GM12873 (cell line): Measurements from ENCODE around the gene ADAM12.

Source experiments
- TF ChIP-seq, protein P1 (sequence below): IDR thresholded peaks from 2 replicates; pipeline ENCODE4 v1.5.1; 2012; ENCODE audit warnings: low read depth, mild to moderate bottlenecking, moderate library complexity, low read length, control low read depth; ENCODE audit not compliant: insufficient read depth; ENCODE audit errors: missing control alignments

ADAM12 gene

DNA sequence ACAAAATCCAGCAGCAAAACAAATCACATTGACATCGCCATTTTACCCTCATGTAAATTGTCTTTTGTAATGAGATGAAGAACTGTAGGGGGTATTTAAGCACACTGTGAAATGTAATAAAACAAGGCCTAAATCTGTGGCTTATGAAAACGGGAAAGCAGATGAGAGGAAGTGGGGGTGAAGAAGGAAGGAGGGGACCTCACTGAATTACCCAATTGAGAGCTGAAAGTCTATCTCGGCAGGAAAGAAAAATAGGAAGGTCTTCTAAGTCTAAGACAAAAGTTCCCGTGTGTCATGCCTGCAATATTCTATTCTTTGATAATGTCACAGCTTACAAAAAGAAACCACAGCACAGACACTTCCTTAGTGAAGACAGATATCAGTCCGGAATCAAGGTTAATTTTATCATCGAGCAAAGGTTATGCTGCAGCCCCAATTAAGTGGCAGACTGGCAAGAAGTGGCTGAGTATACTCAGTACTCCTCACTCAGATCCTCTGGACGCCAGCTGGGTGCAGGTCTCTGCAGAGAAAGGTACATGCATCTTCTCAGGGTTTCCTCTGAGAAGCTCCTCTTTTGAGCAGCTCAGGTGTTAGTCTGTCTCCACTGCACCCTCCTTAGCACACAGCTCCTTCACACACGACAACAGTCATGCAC lies 252.2 kb downstream of the ADAM12 start:
- TF ChIP-seq, protein P1, sequence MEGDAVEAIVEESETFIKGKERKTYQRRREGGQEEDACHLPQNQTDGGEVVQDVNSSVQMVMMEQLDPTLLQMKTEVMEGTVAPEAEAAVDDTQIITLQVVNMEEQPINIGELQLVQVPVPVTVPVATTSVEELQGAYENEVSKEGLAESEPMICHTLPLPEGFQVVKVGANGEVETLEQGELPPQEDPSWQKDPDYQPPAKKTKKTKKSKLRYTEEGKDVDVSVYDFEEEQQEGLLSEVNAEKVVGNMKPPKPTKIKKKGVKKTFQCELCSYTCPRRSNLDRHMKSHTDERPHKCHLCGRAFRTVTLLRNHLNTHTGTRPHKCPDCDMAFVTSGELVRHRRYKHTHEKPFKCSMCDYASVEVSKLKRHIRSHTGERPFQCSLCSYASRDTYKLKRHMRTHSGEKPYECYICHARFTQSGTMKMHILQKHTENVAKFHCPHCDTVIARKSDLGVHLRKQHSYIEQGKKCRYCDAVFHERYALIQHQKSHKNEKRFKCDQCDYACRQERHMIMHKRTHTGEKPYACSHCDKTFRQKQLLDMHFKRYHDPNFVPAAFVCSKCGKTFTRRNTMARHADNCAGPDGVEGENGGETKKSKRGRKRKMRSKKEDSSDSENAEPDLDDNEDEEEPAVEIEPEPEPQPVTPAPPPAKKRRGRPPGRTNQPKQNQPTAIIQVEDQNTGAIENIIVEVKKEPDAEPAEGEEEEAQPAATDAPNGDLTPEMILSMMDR: no peak

DNA sequence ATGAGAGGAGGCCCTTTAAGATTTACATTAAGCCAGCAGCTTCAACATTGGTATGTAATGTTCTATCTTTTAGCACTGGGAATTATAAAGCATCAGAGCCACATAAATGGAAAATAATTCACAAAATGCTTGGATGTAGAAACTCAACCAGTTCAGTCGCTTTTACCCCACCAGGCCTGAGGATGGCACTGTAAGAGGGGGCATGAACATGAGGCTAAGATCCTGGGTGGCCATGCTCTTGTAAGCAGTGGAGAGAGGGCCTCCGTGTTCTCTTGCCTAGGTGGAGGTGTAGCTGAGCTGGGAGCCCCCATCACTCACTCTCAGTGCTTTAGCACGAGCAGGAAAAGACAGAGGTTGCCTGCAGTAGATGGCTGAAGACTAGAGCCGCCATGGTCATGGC lies 253.1 kb downstream of the ADAM12 start:
- TF ChIP-seq, protein P1: peak; percentile 8

DNA sequence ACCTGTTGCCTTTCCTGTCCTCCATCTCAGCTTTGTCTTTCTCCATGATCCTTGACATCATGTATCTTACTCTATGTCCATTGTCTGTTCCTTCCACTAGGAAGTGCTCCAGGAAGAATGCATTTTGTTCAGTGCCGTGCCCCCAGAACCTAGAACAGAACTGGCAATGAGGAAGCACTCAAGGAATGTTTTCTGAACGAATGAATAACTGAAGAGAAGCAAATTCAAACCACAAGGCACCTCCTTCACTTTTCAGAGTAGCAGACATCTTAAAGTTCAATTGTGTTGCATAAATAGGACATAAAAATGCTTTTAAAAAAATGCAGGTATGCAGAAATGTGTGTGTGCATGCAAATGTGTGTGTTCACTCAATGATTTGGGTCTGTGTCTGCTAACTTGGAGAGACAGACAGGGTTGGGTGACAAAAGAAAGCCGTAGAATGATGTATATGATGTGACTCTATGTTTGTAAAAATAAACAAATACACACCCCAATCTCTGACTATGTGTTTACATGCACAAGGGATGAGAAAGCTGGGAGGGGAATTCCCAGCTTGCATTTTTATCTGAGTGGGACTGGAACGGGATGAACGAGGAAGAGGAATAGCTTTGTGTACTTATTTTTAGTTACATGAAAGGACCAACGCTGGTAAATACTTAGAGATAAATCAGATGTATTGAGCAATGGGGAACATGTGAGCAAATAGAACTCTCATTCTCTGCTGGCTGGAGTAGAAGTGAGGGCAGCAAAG lies 254.2 kb downstream of the ADAM12 start:
- TF ChIP-seq, protein P1: no peak

DNA sequence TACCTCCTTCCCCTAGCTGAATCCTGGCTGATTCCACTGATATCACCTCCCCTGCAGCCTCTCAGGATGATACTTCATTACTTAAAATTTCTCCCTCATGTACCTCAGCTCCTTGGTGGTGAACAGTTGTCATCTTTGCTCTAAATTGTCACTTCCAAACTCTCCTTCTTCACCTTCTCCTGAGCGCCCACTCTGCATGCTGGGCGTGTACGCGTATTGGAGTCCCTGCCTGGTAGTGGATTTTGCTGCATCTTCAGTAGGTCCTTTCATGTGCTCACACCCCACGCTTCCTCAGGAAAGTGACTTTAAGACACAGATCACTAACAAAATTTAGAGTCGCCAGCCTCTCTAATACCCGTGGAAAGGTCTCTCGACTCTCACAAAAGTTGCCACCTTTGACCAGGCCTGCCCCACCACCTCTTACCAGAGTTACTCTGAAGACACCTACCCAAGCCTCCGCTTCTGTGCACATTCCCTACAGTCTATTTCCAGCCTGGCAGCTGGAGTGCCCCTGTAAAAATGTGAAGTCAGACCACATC lies 255.1 kb downstream of the ADAM12 start:
- TF ChIP-seq, protein P1: no peak

DNA sequence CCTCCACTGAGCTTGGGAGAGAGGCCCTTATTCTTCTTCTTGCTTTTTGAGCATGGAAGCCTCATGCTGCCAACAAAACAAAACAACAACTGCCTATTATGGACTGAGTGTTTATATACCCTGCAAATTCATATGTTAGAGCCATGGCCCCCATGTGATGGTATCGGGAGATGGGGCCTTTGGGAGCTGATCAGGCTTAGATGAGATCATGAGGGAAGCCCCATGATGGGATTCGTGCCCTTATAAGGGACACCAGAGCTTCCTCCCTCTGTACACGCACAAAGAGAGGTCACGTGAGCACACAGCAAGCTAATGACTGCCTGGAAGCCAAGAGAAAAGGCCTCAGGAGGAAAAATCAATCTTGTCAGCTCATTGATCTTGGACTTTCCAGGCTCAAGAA lies 256.9 kb downstream of the ADAM12 start:
- TF ChIP-seq, protein P1: no peak

DNA sequence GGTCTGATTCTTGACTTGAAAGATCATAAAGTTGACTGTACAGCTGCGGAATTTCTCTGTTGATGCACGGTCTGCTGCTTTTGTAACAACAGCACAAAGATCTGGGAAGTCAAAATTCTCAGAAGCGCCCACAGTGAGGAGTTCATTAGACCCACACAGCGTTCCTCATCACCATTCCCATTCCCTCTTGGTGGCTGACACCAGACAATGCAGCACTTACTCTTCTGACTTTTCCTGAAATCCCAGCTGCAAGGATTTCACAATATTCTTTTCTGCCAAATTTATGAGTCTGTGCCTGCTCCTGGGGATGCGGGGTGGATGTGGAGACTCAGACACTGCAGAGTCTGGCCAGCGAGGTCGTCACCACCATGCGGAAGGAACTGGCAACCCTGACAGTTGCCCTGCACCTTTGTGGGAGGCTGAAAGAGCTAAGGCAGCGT lies 258.0 kb downstream of the ADAM12 start:
- TF ChIP-seq, protein P1: no peak

DNA sequence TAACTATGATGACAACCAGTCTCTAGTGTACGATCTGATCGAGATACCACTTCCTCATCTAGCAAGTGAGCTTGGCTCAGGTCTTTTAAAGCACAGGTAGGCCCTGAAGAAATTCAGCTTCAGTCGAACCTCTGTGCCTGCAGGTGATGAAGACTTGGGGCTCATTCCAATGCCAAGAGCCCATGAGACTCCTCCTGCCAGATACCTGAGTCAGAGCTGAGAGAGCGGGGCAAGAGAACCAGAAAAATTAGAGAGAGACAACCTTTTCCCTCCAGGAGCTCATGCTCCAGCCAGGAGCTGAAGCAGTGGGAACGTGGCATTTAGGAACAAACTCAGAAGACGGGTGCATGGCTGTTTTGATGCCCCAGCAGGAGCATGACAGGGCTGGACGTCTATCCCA lies 259.3 kb downstream of the ADAM12 start:
- TF ChIP-seq, protein P1: no peak
